NOMO-1 treated with DMSO at 0.1 percent for 48 hours (cell line): ENCODE data around the gene HYAL3.
"Not testable (repeated sequence)": the region's sequence is repeated elsewhere in the genome, so short reads cannot be mapped to it uniquely, and the experiment has no call there.

Source experiments
- DNase-seq: peaks from one replicate; lab custom pipeline; 2025; ENCODE audit not compliant: unreplicated experiment; lab: John Stamatoyannopoulos, UW

HYAL3 gene

DNA sequence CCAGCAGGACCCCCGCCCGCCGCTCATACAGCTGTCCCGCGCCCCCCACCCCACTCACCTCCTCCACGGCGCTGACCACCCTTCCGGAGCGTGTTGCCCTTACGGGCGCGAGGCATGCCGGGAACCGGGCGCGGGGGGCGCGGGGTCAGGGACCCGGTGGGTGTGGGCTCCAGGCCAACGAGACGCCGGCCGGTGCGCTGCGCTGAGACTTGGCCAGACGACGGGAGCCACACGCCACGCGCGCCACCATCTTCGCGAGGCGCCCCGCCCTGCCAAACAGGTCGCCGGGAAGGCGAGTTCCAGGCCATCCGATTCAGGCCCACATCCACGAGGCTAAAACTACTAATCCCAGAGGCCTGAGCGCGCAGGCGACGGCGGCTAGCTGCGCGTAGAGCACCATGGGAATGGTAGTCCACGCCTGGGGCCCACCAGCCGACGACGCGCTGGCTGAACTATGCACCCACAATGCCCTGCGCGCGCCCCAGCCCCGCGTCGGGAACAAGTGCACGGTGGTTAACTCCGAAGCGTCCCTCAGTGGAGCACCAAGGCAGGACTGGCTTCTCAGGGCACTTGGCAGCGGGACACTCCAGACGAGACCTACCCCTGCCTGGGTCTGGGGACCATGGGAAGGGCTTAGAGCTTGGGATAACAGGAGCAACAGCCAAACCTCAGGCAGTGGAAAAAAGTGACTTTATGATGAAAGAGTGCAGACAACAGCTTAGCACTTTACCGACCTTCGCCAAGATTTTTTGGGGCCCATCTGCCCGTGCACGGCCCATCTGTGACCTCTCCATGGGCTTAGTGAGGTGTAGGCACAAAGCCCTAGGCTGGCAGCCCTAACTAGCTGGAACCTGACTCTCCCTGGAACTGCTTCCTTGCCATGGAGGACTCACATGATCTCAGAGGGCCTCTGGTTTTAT lies 6.8 kb downstream of the HYAL3 start, which contains the start of gene IFRD2:
Gene IFRD2 (minus strand): TSS at position 271 of the 920 bp plus-strand sequence. CDS start 155 bp downstream, at position 116.
- peak; percentile 98 for DNase-seq

- DNase-seq = no peak
Observed at GRCh38 chr3:50290161-50290641, 9.0 kb downstream of the HYAL3 start.

DNA sequence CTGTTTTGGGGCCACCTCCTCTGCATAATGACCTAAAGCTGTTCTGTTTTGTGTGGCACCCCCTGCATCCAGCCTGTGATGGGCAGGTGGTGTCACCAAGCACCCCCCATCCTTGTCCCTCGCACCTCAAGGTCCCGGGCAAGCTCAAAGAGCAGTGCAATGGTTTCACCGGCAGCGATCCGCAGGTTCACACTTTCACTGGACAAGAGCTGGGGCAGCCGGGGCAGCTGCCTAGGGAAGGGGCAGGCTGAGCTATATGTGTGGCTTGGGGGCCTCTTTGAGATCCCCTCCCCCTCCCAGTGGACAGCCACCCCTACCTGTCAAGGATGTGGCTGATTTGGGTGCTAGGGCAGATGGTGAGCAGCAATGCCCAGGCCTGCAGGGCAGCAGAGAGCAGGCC lies 10.1 kb downstream of the HYAL3 start:
- no peak for DNase-seq

- DNase-seq = no peak
Observed at GRCh38 chr3:50288387-50289007, 10.7 kb downstream of the HYAL3 start.

DNA sequence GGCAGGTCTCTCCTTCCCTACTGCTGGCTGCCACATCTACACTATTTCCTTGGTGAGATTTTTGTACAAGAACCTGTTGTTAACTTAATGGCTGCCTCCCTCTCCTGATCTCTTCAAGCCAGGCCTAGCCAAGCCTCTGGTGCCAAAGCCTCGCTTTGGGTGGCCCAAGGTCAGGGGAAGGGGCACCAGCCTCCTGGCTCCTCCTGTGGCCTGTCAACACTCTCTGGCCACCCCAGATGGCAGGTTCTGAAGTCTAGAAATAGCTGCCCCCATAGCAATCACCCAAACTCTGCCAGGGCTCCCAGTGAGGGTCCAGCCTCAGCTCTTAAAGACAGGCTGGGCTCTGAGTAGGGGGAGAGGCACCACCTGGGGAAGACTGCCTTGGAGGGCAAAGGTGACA lies 11.9 kb downstream of the HYAL3 start:
- no peak for DNase-seq

- no peak for DNase-seq
Observed at GRCh38 chr3:50286322-50287227, 12.6 kb downstream of the HYAL3 start.

DNA sequence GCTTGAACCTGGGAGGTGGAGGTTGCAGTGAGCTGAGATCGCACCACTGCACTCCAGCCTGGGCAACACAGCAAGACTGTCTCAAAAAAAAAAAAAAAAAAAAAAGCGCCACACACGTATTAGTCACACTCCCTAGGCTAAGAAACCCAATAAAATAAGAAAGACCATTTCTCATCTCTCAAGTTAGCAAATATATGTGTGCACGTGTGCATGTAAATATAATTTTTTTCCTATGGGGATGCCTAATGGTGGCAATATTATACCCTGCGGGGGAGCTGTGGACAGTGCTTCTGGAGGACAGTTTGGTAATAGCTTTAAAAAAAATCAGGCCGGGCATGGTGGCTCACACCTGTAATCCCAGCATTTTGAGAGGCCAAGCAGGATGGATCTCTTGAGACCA lies 15.1 kb downstream of the HYAL3 start:
- not testable (repeated sequence) for DNase-seq

GRCh38 chr3:50279255-50280016 lies 19.8 kb downstream of the HYAL3 start:
- DNase-seq = no peak

DNA sequence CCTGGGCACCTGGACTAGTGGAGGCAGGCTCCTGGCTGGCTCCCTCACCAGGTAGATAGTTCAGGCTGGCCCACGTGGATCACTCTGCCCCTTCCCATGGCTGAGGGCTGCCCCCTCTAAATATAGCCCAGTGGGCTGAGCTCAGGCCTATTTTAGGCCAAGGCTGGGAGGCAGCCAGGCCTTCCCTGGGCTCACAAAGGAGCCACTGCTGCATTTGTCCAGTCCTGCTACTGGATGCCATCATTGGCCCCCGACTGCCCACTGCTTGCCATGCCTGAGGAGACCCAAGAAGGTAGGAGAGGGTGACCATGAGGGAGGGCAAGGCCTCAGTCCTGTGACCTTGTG lies 20.4 kb downstream of the HYAL3 start, which contains the start of gene LSMEM2:
Gene LSMEM2 (plus strand): TSS at position 208 of the 345 bp plus-strand sequence. CDS start 27 bp downstream, at position 235.
- no peak for DNase-seq

DNA sequence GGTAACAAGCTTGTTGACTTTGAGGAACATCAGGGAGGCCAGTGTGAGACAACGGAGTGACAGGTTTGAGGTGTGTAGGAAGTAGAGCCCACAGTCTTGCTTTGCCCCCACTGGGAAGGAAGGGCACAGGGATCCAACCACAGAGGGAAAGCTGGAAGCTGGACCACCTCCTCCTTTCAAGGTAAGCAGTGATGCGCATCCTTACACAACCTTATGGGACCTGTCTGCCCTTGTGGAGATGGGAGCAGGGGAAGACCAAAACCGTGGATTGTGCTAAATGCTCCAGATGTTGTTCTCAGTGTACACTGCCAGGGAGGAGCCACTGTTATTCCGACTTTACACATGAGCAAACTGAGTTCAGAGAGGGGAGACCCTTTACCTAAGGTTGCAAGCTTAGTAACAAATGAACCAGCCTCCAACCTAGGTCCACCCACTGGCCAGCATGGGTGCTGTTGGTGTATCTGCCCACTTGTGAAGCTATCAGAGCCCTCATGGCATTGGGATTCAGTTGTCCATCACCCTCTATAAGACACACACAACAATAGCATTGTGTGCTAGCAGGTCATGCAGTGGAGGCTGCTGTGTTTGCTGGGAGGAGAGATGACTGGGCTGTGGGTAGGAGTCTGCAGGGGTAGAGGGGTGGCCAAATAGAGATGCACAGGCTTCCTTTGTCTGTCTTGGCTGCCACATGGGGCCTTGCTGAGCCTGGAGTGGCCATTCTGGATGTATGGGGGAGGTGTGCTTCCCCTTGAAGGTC lies 20.9 kb downstream of the HYAL3 start:
- DNase-seq = no peak

GRCh38 chr3:50276762-50277101 lies 22.5 kb downstream of the HYAL3 start:
- no peak for DNase-seq

- DNase-seq = no peak
Observed at GRCh38 chr3:50275996-50276761, 23.0 kb downstream of the HYAL3 start.

DNA sequence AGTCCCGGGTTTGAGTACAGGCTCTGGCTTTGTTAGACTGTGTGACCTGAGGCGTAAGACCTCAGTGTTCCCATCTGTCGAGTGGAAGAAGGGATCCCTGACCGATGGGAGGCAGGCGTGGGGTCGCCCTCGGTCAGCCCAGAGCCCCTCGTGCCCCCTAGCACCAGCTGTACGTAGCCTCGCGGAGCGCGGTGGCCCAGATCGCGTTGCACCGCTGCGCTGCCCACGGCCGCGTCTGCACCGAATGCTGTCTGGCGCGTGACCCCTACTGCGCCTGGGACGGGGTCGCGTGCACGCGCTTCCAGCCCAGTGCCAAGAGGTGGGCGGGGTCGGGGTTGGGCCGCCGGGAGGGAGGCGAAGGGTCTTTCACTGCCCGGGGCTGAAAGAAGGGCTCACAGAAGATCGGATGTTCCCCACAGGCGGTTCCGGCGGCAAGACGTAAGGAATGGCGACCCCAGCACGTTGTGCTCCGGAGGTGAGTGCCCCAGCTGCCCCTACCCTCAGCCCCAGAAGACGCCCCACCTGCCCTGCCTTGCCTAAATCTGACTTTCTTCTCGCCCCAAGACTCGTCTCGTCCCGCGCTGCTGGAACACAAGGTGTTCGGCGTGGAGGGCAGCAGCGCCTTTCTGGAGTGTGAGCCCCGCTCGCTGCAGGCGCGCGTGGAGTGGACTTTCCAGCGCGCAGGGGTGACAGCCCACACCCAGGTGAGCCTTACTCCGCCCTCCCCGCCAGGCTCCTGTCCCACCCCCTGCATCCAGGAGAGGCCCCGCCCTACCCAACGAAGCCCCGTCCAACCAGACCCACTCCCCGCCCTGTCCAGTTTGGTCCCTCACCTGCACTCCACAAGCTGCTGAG lies 23.8 kb downstream of the HYAL3 start:
- DNase-seq = no peak

- DNase-seq = peak; percentile 49
Observed at GRCh38 chr3:50274371-50275104, 24.7 kb downstream of the HYAL3 start.

DNA sequence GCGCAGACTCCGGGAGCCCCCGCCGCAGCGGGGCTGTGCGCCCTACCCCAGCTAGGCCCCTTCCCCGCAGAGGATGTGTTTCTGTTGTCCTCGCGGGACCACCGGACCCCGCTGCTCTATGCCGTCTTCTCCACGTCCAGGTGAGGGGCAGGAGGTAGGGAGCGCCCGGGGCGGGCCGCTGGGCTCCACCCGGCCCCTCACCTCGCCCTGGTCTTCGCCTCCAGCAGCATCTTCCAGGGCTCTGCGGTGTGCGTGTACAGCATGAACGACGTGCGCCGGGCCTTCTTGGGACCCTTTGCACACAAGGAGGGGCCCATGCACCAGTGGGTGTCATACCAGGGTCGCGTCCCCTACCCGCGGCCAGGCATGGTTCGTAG lies 25.5 kb downstream of the HYAL3 start:
- DNase-seq = no peak

DNA sequence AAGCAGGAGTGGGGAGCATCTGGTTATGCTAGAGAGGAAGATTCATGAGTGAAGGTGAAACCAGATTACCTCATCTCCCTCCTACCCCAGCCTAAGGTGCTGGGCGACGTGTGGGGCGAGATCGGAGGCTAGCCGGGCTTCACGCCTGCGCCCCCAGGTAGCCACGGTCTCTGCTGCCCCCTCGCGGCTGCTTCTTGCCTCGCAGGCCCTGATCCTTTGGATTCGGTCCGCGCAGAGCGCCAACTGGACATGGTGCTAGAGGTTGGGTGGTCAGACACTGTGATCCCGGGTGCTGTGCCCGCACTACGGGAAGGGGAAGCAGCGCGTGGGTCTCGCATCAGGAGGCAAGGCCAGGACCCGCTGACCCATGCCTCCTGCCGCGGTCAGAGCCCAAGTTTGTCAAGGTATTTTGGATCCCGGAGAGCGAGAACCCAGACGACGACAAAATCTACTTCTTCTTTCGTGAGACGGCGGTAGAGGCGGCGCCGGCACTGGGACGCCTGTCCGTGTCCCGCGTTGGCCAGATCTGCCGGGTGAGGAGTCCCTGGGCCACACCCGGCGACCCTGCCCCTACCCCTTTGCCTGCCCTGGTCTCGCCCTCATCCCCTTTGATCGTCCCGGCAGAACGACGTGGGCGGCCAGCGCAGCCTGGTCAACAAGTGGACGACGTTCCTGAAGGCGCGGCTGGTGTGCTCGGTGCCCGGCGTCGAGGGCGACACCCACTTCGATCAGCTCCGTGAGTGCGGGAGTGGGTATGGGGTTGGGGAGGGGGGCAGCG lies 26.1 kb downstream of the HYAL3 start:
- DNase-seq = peak; percentile 80

DNA sequence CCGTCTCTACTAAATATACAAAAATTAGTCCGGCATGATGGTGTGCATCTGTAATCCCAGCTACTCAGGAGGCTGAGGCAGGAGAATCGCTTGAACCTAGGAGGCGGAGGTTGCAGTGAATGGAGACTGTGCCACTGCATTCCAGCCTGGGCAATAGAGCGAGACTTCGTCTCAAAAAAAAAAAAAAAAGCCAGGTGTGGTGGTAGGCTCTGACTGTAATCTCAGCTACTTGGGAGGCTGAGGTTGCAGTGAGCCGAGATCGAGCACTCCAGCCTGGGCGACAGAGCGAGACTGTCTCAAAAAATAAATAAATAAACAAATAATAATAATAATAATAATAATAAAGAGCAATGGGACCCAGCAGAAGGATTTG lies 26.7 kb downstream of the HYAL3 start:
- not testable (repeated sequence) for DNase-seq
